HepG2 (cell line): ENCODE results near the gene STAT6. TPM values are rescaled to one million over a fixed set of nuclear protein-coding genes. Genes with fewer than 3 reads are reported as not detected.
A peak's percentile ranks its signal among the peaks of the same experiment; 100 is the strongest.

Experiments used
- ADNP ChIP-seq: sonication (generic); formaldehyde crosslinking; IDR thresholded peaks from 2 replicates; pipeline ENCODE4 v1.4.0; 2020; ENCODE audit warnings: missing genetic modification reagents
- ATM ChIP-seq: fragments of 450-650 bp; IDR thresholded peaks from 2 replicates; pipeline ENCODE4 v1.7.1; 2017; ENCODE audit warnings: mild to moderate bottlenecking, borderline replicate concordance
- EED ChIP-seq: sonication (generic); formaldehyde crosslinking; IDR thresholded peaks from 2 replicates; pipeline ENCODE4 v1.5.0; 2020; ENCODE audit warnings: mild to moderate bottlenecking, missing genetic modification reagents
- FOXK2 ChIP-seq: fragments of 450-650 bp; IDR thresholded peaks from 2 replicates; pipeline ENCODE4 v1.6.1; 2016
- HDAC1 ChIP-seq: sonication (generic); formaldehyde crosslinking; IDR thresholded peaks from 2 replicates; pipeline ENCODE4 v1.5.1; 2020; ENCODE audit warnings: mild to moderate bottlenecking, missing genetic modification reagents
- HMG20B ChIP-seq: conservative IDR thresholded peaks from 2 replicates; pipeline ENCODE4 v1.6.1; 2016; ENCODE audit warnings: missing genetic modification reagents, missing compliant biosample characterization
- HNRNPL ChIP-seq: fragments of 200-400 bp; formaldehyde crosslinking; IDR thresholded peaks from 2 replicates; pipeline ENCODE4 v1.6.1; 2017; ENCODE audit warnings: mild to moderate bottlenecking, low read depth, low read length
- MAF1 ChIP-seq: sonication (generic); formaldehyde crosslinking; IDR thresholded peaks from 2 replicates; pipeline ENCODE4 v1.5.0; 2020; ENCODE audit warnings: missing genetic modification reagents, borderline replicate concordance
- MAFK ChIP-seq, 2 experiments: IDR thresholded peaks in 1 of 2; conservative IDR thresholded peaks in 1 of 2; 2 replicates each; pipeline ENCODE4 v1.6.1; 2011; ENCODE audit warnings: improper control_type of control experiment in 2 of 2, low read length in 2 of 2
- NFE2L2 ChIP-seq: fragments of 150-350 bp; IDR thresholded peaks from 2 replicates; pipeline ENCODE4 v1.6.1; 2014; ENCODE audit warnings: low read length
- NR2C2 ChIP-seq: sonication (generic); formaldehyde crosslinking; IDR thresholded peaks from 2 replicates; pipeline ENCODE4 v1.4.0; 2020; ENCODE audit warnings: missing genetic modification reagents, mild to moderate bottlenecking, moderate library complexity, borderline replicate concordance
- NRL ChIP-seq: sonication (generic); formaldehyde crosslinking; IDR thresholded peaks from 2 replicates; pipeline ENCODE4 v1.5.0; 2020; ENCODE audit warnings: missing genetic modification reagents, mild to moderate bottlenecking, moderate library complexity, borderline replicate concordance
- POLR2AphosphoS2 ChIP-seq: IDR thresholded peaks from 2 replicates; pipeline ENCODE4 v1.6.1; 2011; ENCODE audit warnings: low read depth, low read length, improper control_type of control experiment
- RAD21 ChIP-seq: fragments of 450-650 bp; formaldehyde crosslinking; IDR thresholded peaks from 2 replicates; pipeline ENCODE4 v1.5.0; 2020; ENCODE audit warnings: mild to moderate bottlenecking
- RARA ChIP-seq: IDR thresholded peaks from 2 replicates; pipeline ENCODE4 v1.6.1; 2016; ENCODE audit warnings: missing genetic modification reagents, missing compliant biosample characterization
- RBAK ChIP-seq: sonication (generic); formaldehyde crosslinking; IDR thresholded peaks from 2 replicates; pipeline ENCODE4 v1.5.1; 2020; ENCODE audit warnings: mild to moderate bottlenecking, missing genetic modification reagents
- RFX5 ChIP-seq: IDR thresholded peaks from 2 replicates; pipeline ENCODE4 v1.6.1; 2011; ENCODE audit warnings: low read depth, low read length, improper control_type of control experiment
- RNF2 ChIP-seq: fragments of 450-650 bp; conservative IDR thresholded peaks from 2 replicates; pipeline ENCODE4 v1.6.1; 2016; ENCODE audit warnings: low read depth
- SNRNP70 ChIP-seq: fragments of 200-400 bp; formaldehyde crosslinking; IDR thresholded peaks from 2 replicates; pipeline ENCODE4 v1.6.1; 2017; ENCODE audit warnings: mild to moderate bottlenecking, low read depth, low read length, moderate library complexity
- SP1 ChIP-seq, 2 experiments: fragments of 450-650 bp in 1 of 2; sonication (generic) in 1 of 2; formaldehyde crosslinking in 1 of 2; IDR thresholded peaks; 2 replicates each; pipeline versions ENCODE4 v1.4.0 to v1.6.1; 2016 to 2020; ENCODE audit warnings: missing genetic modification reagents in 1 of 2
- SRSF9 ChIP-seq: fragments of 200-400 bp; formaldehyde crosslinking; IDR thresholded peaks from 2 replicates; pipeline ENCODE4 v1.6.1; 2018; ENCODE audit warnings: borderline replicate concordance, mild to moderate bottlenecking, low read depth, low read length; ENCODE audit not compliant: insufficient read depth, poor library complexity, severe bottlenecking
- U2AF1 ChIP-seq: fragments of 200-400 bp; formaldehyde crosslinking; optimal IDR thresholded peaks from 2 replicates; pipeline ENCODE3; 2017; ENCODE audit warnings: mild to moderate bottlenecking, low read depth, low read length
- WIZ ChIP-seq: sonication (generic); formaldehyde crosslinking; IDR thresholded peaks from 2 replicates; pipeline ENCODE4 v1.5.1; 2020; ENCODE audit warnings: mild to moderate bottlenecking, missing genetic modification reagents
- YEATS2 ChIP-seq: sonication (generic); formaldehyde crosslinking; IDR thresholded peaks from 2 replicates; pipeline ENCODE4 v1.4.0; 2020; ENCODE audit warnings: missing genetic modification reagents, borderline replicate concordance
- ZFP37 ChIP-seq: sonication (generic); formaldehyde crosslinking; IDR thresholded peaks from 2 replicates; pipeline ENCODE4 v1.4.0; 2020; ENCODE audit warnings: missing genetic modification reagents, borderline replicate concordance
- ZNF335 ChIP-seq: sonication (generic); formaldehyde crosslinking; IDR thresholded peaks from 2 replicates; pipeline ENCODE4 v1.4.0; 2020; ENCODE audit warnings: missing genetic modification reagents
- ZNF530 ChIP-seq: sonication (generic); formaldehyde crosslinking; IDR thresholded peaks from 2 replicates; pipeline ENCODE4 v1.5.0; 2020; ENCODE audit warnings: low read depth, mild to moderate bottlenecking, missing genetic modification reagents
- ZNF724P ChIP-seq: sonication (generic); formaldehyde crosslinking; IDR thresholded peaks from 2 replicates; pipeline ENCODE4 v1.8.0; 2022; ENCODE audit warnings: missing genetic modification reagents, borderline replicate concordance
- ZNF777 ChIP-seq: sonication (generic); formaldehyde crosslinking; IDR thresholded peaks from 2 replicates; pipeline ENCODE4 v1.4.0; 2020; ENCODE audit warnings: missing genetic modification reagents
- polyA plus RNA-seq, 8 experiments: library from polyadenylated mRNA; depleted of rRNA in 3 of 8; stranded (reverse) in 7 of 8; unstranded in 1 of 8; fragments of >200 nt; fragmentation: Illumina TruSeq in 4 of 8; extraction: Trizol in 4 of 8; gene quantifications; 2 replicates each; pipeline versions ENCODE4 v1.2.1 to v1.2.3, GENCODE V29; 2011 to 2016; ENCODE audit warnings: low read depth in 4 of 8, missing spikeins in 1 of 8, mixed read lengths in 1 of 8; ENCODE audit not compliant: insufficient read depth in 1 of 8
- total RNA-seq, 5 experiments: library from RNA; depleted of rRNA; stranded (reverse); fragments of >200 nt; fragmentation: Illumina TruSeq; extraction: Trizol; gene quantifications; 2 replicates each; pipeline ENCODE4 v1.2.3, GENCODE V29; 2016; ENCODE audit warnings: low read depth in 1 of 5
- TF ChIP-seq, protein P1 (sequence below): sonication (generic); formaldehyde crosslinking; IDR thresholded peaks from 2 replicates; pipeline ENCODE4 v1.5.1; 2020; ENCODE audit warnings: missing genetic modification reagents, mild to moderate bottlenecking, borderline replicate concordance
- TF ChIP-seq, protein P2 (sequence below): sonication (generic); formaldehyde crosslinking; IDR thresholded peaks from 2 replicates; pipeline ENCODE4 v1.5.0; 2020; ENCODE audit warnings: missing genetic modification reagents
- TF ChIP-seq, protein P3 (sequence below): sonication (generic); formaldehyde crosslinking; IDR thresholded peaks from 2 replicates; pipeline ENCODE4 v1.8.0; 2022; ENCODE audit warnings: missing genetic modification reagents, mild to moderate bottlenecking, inconsistent platforms, borderline replicate concordance

STAT6 gene
- total and polyA plus RNA-seq, 2 of the 13 experiments (the other 11 are each of a cell fraction or from before 2014, with no cell fraction given): 28.0 to 62.2 TPM

DNA sequence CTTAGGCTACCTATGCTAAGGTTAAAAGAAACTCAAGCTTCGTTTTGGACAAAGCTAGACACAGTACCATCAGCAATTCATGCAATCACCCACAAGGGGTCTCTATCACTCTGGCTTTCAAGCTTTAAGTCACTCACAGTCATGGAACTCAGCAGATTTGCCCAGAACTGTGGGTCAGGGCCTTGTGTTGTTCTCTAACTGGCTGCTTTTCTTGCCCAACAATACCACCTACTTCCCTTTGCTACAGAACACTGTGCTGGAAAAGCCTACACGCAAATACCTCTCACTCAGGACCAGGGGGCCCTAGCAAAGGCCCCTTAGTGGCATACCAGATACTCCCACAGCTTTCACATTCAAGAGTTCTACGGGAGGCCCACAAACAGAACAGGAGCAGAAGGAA lies 41.6 kb downstream of the STAT6 start (continued):
- TF ChIP-seq MAFK (conservative IDR thresholded peaks at IDR 0.05 in 1 of 2, IDR thresholded peaks at IDR 0.05 in 1 of 2; ENCODE audit: low read length in 2 of 2) (peak; percentile 18 to 41; a peak in 2 of 4 replicates), ZNF777 (no peak), POLR2AphosphoS2 (no peak), ZNF530 (CRISPR knock-in tag) (no peak), MAF1 (CRISPR knock-in tag) (no peak), HNRNPL (no peak), WIZ (CRISPR knock-in tag) (no peak), NRL (no peak), YEATS2 (CRISPR knock-in tag) (peak; percentile 33; the same call in 1 of the 2 replicates), RAD21 (CRISPR knock-in tag) (peak; percentile 94), SNRNP70 (no peak), RNF2 (no peak), RBAK (no peak), EED (CRISPR knock-in tag) (no peak), HDAC1 (CRISPR knock-in tag) (no peak), RFX5 (no peak), HMG20B (no peak), ATM (no peak), NFE2L2 (no peak), ZNF724P (CRISPR knock-in tag) (no peak), FOXK2 (no peak), ZFP37 (CRISPR knock-in tag) (no peak), SRSF9 (no peak), SP1 (IDR thresholded peaks at IDR 0.05) (no peak), SP1 (CRISPR knock-in tag; IDR thresholded peaks at IDR 0.05) (no peak), ADNP (CRISPR knock-in tag) (no peak), ZNF335 (CRISPR knock-in tag) (no peak), U2AF1 (no peak), NR2C2 (CRISPR knock-in tag) (no peak), RARA (CRISPR knock-in tag) (no peak)
- TF ChIP-seq, protein P1, sequence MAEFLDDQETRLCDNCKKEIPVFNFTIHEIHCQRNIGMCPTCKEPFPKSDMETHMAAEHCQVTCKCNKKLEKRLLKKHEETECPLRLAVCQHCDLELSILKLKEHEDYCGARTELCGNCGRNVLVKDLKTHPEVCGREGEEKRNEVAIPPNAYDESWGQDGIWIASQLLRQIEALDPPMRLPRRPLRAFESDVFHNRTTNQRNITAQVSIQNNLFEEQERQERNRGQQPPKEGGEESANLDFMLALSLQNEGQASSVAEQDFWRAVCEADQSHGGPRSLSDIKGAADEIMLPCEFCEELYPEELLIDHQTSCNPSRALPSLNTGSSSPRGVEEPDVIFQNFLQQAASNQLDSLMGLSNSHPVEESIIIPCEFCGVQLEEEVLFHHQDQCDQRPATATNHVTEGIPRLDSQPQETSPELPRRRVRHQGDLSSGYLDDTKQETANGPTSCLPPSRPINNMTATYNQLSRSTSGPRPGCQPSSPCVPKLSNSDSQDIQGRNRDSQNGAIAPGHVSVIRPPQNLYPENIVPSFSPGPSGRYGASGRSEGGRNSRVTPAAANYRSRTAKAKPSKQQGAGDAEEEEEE (CRISPR knock-in tag): no peak
- TF ChIP-seq, protein P2, sequence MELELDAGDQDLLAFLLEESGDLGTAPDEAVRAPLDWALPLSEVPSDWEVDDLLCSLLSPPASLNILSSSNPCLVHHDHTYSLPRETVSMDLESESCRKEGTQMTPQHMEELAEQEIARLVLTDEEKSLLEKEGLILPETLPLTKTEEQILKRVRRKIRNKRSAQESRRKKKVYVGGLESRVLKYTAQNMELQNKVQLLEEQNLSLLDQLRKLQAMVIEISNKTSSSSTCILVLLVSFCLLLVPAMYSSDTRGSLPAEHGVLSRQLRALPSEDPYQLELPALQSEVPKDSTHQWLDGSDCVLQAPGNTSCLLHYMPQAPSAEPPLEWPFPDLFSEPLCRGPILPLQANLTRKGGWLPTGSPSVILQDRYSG (CRISPR knock-in tag): no peak
- TF ChIP-seq, protein P3, sequence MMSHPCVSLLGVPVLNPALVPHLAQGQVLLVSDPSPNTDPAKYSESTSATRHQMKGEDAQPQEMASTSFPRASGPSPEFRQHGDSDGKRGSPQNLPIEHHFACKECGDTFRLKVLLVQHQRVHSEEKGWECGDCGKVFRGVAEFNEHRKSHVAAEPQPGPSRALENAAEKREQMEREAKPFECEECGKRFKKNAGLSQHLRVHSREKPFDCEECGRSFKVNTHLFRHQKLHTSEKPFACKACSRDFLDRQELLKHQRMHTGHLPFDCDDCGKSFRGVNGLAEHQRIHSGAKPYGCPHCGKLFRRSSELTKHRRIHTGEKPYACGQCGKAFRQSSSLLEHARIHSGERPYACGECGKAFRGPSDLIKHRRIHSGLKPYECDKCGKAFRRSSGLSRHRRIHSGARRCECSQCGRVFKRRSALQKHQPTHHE (CRISPR knock-in tag): no peak
